T-cell (primary cell): ENCODE data around the gene LYVE1. TPM values are rescaled to one million over a fixed set of nuclear protein-coding genes. Genes with fewer than 3 reads are reported as not detected.
A peak's percentile ranks its signal among the peaks of the same experiment; 100 is the strongest.

Experiments
- ATAC-seq, 4 experiments: fragments of 200-7000 bp in 3 of 4; fragments of 150-1000 bp in 1 of 4; cut with Tn5 transposase; replicated peaks in 1 of 4; 1 replicate in 3 of 4; 2 replicates in 1 of 4; pipeline ENCODE4 v1.10.0; 2021; ENCODE audit warnings: moderate library complexity in 3 of 4, mild to moderate bottlenecking in 2 of 4, moderate number of reproducible peaks in 1 of 4
- CTCF ChIA-PET, 2 donors: fragments of 300-600 bp; sonication (Branson Sonifier 250); formaldehyde crosslinking; loops; one replicate each; lab custom pipeline; 2022; ENCODE audit warnings: antibody characterized with exemption in 2 of 2; lab: Charles Lee
- POLR2A ChIA-PET, 2 donors: fragments of 300-600 bp; sonication (Branson Sonifier 250); formaldehyde crosslinking; loops; one replicate each; lab custom pipeline; 2022; ENCODE audit warnings: antibody characterized with exemption in 2 of 2; lab: Charles Lee
- DNase-seq, 35 experiments: peaks; one replicate each; pipeline versions ENCODE4 v3.0.0 to v3.0.0-alpha.2; 2013 to 2023
- H3K27ac ChIP-seq: one replicate; pipeline ENCODE4 v1.5.1; 2013; ENCODE audit warnings: low read length
- H3K27me3 ChIP-seq, 2 experiments: replicated peaks in 1 of 2; 1 replicate in 1 of 2; 2 replicates in 1 of 2; pipeline versions ENCODE4 v1.6.1 to v1.7.0; 2013; ENCODE audit warnings: low read length in 1 of 2, mixed read lengths in 1 of 2; ENCODE audit not compliant: control insufficient read depth in 2 of 2, insufficient read depth in 2 of 2; ENCODE audit errors: extremely low read depth in 1 of 2
- H3K36me3 ChIP-seq, 2 donors: 1 replicate in 1 of 2; 2 replicates in 1 of 2; pipeline versions ENCODE4 v1.6.1 to v1.7.0; 2013; ENCODE audit warnings: low read length in 1 of 2; ENCODE audit not compliant: control insufficient read depth in 2 of 2, insufficient read depth in 1 of 2; ENCODE audit errors: extremely low read depth in 1 of 2
- H3K4me1 ChIP-seq, 2 experiments: 1 replicate in 1 of 2; 2 replicates in 1 of 2; pipeline versions ENCODE4 v1.6.1 to v1.7.0; 2013; ENCODE audit warnings: low read length in 2 of 2, mixed read lengths in 1 of 2; ENCODE audit not compliant: insufficient read depth in 2 of 2, control insufficient read depth in 1 of 2; ENCODE audit errors: extremely low read depth in 1 of 2
- H3K4me3 ChIP-seq, 2 donors: 1 replicate in 1 of 2; 2 replicates in 1 of 2; pipeline versions ENCODE4 v1.5.1 to v1.7.0; 2013; ENCODE audit warnings: mild to moderate bottlenecking in 2 of 2, low read length in 1 of 2, moderate library complexity in 1 of 2; ENCODE audit not compliant: control insufficient read depth in 1 of 2; ENCODE audit errors: extremely low read depth in 1 of 2
- H3K9me3 ChIP-seq: 2 replicates; pipeline ENCODE4 v1.7.0; 2013
- H3K27ac Mint-ChIP-seq, 2 donors: one replicate each; pipeline ENCODE4 v1.8.0; 2020 to 2021; ENCODE audit warnings: mild to moderate bottlenecking in 2 of 2, mixed read lengths in 2 of 2
- H3K27me3 Mint-ChIP-seq, 2 donors: one replicate each; pipeline ENCODE4 v1.8.0; 2021 to 2022; ENCODE audit warnings: mixed read lengths in 2 of 2
- H3K36me3 Mint-ChIP-seq: one replicate; pipeline ENCODE4 v1.8.0; 2021; ENCODE audit warnings: mixed read lengths
- H3K4me1 Mint-ChIP-seq, 3 donors: one replicate each; pipeline ENCODE4 v1.8.0; 2020 to 2022; ENCODE audit warnings: mixed read lengths in 3 of 3, mild to moderate bottlenecking in 1 of 3
- H3K4me3 Mint-ChIP-seq, 3 donors: one replicate each; pipeline ENCODE4 v1.8.0; 2020 to 2022; ENCODE audit warnings: mild to moderate bottlenecking in 3 of 3, mixed read lengths in 3 of 3, moderate library complexity in 3 of 3
- H3K9me3 Mint-ChIP-seq, 3 donors: one replicate each; pipeline ENCODE4 v1.8.0; 2020 to 2022; ENCODE audit warnings: mixed read lengths in 3 of 3
- WGBS: methylation state at CpG from one replicate; pipeline ENCODE4 v1.1.5; 2013; ENCODE audit warnings: missing lambda C conversion rate; ENCODE audit not compliant: insufficient coverage; 5-methylcytosine and 5-hydroxymethylcytosine counted together
- total RNA-seq, 35 experiments: library from RNA in 6 of 35; stranded (reverse) in 6 of 35; fragments of 120-200 nt in 1 of 35; gene quantifications; one replicate each; pipeline versions ENCODE4 v1.2.1 to v1.2.4 and lab custom pipeline; 2013 to 2026

LYVE1 gene
- total RNA-seq, 5 donors from 2014 or later (not counting 1 experiment from before 2014, with no cell fraction given) = 0.33 to 0.61 (median 0.38) TPM; not detected in 2

DNA sequence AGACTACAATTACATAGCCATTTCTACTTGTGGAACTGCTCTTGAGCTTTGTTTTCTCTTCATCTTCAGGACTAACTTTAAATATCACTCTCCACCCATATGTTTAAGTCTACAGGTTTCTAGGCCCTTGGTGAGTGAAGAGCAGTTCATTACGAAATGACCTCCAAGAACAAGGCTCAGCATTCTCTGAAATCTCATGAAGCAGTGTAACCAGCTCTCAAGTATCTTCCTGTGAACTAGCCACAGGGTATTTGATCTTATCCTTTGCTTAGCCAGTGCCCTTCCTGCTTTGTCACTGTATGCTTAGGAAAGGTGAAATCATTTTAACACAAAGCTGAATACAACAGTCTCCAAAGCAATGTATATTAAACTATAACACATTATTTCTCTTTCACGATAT, 20.4 kb upstream of the LYVE1 start:
- no peak overlapping the region for H3K27ac Mint-ChIP-seq
- no peaks in the 10 kb centered on the region for H3K9me3 Mint-ChIP-seq
- CTCF ChIA-PET = no interaction called here
- no peak overlapping the region for H3K4me3 Mint-ChIP-seq
- DNase-seq (no peak), ATAC-seq (no peak)
- Histone ChIP-seq H3K4me3 (no peak overlapping the region), H3K36me3 (no peaks in the 10 kb centered on the region), H3K9me3 (no peaks in the 10 kb centered on the region), H3K27ac (no peak overlapping the region), H3K27me3 (peaks cover 0 to under 1% of the 10 kb centered on the region in 2 experiments), H3K4me1 (no peaks in the 10 kb centered on the region)
- WGBS = no CpG with 5 or more reads among the region's 2 CpGs
- H3K36me3 Mint-ChIP-seq = no peaks in the 10 kb centered on the region
- peaks cover 7 to 9% of the 10 kb centered on the region in 2 donors for H3K27me3 Mint-ChIP-seq
- POLR2A ChIA-PET = interaction anchor here in 1 of 2 donors (0.6 kb wide), 2 partner anchors 326 to 1628 kb away, joined by 3 read pairs; no protein-coding TSS in a partner anchor
- H3K4me1 Mint-ChIP-seq = no peaks in the 10 kb centered on the region

DNA sequence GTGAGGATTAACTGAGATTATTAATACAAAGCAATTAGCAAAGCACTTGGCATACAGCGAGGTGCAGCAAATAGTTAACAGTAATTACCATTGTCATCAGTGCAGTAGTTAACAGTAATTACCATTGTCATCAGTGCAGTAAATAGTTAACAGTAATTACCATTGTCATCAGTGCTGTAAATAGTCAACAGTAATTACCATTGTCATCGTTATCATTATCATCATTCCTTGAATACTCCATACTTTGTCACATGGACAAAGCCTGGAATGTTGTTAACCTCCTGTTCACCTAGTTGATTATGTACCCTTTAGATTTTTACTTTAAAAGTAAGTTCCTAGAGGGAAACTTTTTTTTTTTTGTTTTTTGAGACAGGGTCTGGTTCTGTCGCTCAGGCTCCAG, 19.5 kb upstream of the LYVE1 start:
- Mint-ChIP-seq H3K36me3 (no peaks in the 10 kb centered on the region), H3K27ac (no peak overlapping the region), H3K27me3 (peaks cover 9 to 12% of the 10 kb centered on the region in 2 donors), H3K4me3 (no peak overlapping the region), H3K9me3 (no peaks in the 10 kb centered on the region), H3K4me1 (no peaks in the 10 kb centered on the region)
- Histone ChIP-seq H3K4me1 (no peaks in the 10 kb centered on the region), H3K4me3 (no peak overlapping the region), H3K27ac (no peak overlapping the region), H3K36me3 (no peaks in the 10 kb centered on the region), H3K9me3 (no peaks in the 10 kb centered on the region), H3K27me3 (no peaks in the 10 kb centered on the region)
- ATAC-seq = no peak
- ChIA-PET POLR2A (no interaction called here), CTCF (no interaction called here)
- DNase-seq = no peak
- no CpG with 5 or more reads among the region's 3 CpGs for WGBS

- Mint-ChIP-seq H3K27me3 (peaks cover 11 to 14% of the 10 kb centered on the region in 2 donors), H3K36me3 (no peaks in the 10 kb centered on the region), H3K9me3 (no peaks in the 10 kb centered on the region), H3K4me3 (no peak overlapping the region), H3K4me1 (no peaks in the 10 kb centered on the region), H3K27ac (no peak overlapping the region)
- DNase-seq = no peak
- H3K4me1 ChIP-seq = no peaks in the 10 kb centered on the region
- no peaks in the 10 kb centered on the region for H3K9me3 ChIP-seq
- no peaks in the 10 kb centered on the region for H3K36me3 ChIP-seq
- no peak overlapping the region for H3K27ac ChIP-seq
- POLR2A ChIA-PET = no interaction called here
- CTCF ChIA-PET = no interaction called here
- H3K4me3 ChIP-seq = no peak overlapping the region
- no peak for ATAC-seq
- no CpG with 5 or more reads among the region's 7 CpGs for WGBS
- no peaks in the 10 kb centered on the region for H3K27me3 ChIP-seq
Measured at GRCh38 chr11:10587388-10587787, 18.9 kb upstream of the LYVE1 start.

DNA sequence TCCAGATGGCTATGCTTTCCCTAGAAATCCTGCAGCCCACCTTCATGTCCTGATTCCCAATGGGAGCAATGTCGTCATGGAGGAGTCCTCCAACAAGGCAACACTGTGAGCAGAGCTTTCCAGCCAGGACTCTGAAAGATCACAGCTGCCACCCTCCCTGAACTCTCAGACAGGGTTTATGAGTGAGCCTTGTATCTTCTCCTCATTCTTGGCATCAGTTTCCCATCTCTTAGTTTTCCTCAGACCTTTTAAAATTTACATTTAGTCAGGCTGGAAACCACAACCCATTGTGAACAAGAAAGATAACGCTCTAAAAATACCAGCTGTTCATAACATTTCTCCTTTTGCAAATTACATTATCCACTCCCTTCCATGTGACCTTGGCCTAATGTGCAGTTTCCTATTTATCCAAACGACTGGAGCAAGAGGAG, 15.6 kb upstream of the LYVE1 start:
- no peaks in the 10 kb centered on the region for H3K36me3 ChIP-seq
- Mint-ChIP-seq H3K27me3 (peaks cover 11 to 18% of the 10 kb centered on the region in 2 donors), H3K36me3 (no peaks in the 10 kb centered on the region), H3K9me3 (no peaks in the 10 kb centered on the region), H3K27ac (no peak overlapping the region), H3K4me1 (no peaks in the 10 kb centered on the region), H3K4me3 (no peak overlapping the region)
- no peak for DNase-seq
- peaks cover 0 to 9% of the 10 kb centered on the region in 2 experiments for H3K27me3 ChIP-seq
- H3K27ac ChIP-seq = no peak overlapping the region
- H3K4me3 ChIP-seq = no peak overlapping the region
- H3K9me3 ChIP-seq = no peaks in the 10 kb centered on the region
- ATAC-seq = no peak
- H3K4me1 ChIP-seq = no peaks in the 10 kb centered on the region
- POLR2A ChIA-PET = interaction anchor here in 1 of 2 donors (0.6 kb wide), 1 partner anchor 27 kb away, joined by 3 read pairs; no protein-coding TSS in a partner anchor
- WGBS = no CpG with 5 or more reads among the region's 3 CpGs
- CTCF ChIA-PET = interaction anchor here (0.5 to 0.8 kb wide), 3 partner anchors 11 to 156 kb away, joined by 3 to 6 read pairs (median 3); no protein-coding TSS in a partner anchor

DNA sequence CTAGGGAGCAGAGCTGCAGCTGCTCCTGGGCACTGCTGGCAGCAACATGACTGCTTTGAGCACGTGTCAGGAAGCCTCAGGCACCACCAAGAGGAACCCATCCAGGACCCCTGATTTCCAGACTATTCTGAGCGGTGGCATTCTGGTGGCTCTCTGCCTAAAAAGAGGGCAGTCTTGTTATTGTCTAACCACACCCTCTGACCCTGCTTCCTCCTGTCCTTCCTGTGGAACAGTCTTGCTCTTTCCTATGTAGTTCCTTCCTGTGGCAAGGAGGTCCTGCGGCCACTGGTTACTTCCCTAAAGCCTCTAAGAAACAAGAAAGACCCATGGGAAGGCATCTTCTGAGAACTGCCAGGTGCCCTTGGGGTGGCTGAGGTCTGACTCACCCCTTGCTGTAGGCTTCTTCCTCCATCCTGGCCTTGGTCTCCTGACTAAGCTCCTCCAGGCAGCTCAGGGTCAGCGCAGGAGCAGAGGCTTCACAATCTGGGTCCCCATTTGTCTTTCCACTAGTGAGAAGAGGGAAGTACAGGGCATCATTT, 13.1 kb upstream of the LYVE1 start:
- ATAC-seq = no peak
- ChIA-PET CTCF (no interaction called here), POLR2A (interaction anchor here in 1 of 2 donors (0.6 kb wide), 1 partner anchor 139 kb away, joined by 4 read pairs; no protein-coding TSS in a partner anchor)
- Histone ChIP-seq H3K4me3 (no peak overlapping the region), H3K27me3 (peaks cover 0 to 9% of the 10 kb centered on the region in 2 experiments), H3K27ac (no peak overlapping the region), H3K9me3 (no peaks in the 10 kb centered on the region), H3K4me1 (no peaks in the 10 kb centered on the region), H3K36me3 (no peaks in the 10 kb centered on the region)
- DNase-seq = peak in 9 of 35 experiments; percentile 1 to 36 (median 4)
- Mint-ChIP-seq H3K4me3 (no peak overlapping the region), H3K4me1 (no peaks in the 10 kb centered on the region), H3K9me3 (no peaks in the 10 kb centered on the region), H3K36me3 (no peaks in the 10 kb centered on the region), H3K27me3 (peaks cover 10 to 11% of the 10 kb centered on the region in 2 donors), H3K27ac (no peak overlapping the region)
- WGBS = 37% methylated on average over 3 of the region's 4 CpGs

DNA sequence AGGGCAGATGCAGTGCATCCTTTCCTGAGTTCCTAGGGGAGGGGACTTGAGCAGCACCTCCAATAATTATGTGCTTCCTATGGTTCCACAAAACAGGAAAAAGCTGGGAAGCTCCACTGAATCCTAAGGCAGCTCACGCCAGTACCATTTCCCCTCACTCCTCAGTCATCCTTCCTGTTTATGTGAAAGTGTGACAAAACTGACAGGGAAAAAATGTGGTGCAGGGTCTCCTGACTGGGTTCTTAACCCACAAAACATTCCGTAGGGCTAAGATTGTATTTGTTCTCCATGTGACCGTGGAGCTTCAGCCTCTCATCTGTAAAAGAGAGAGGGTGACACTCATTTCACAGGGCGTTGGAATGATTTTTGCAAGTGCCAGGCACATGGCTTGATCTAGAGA, 12.2 kb upstream of the LYVE1 start:
- DNase-seq = no peak
- Histone ChIP-seq H3K27me3 (peaks cover 0 to 9% of the 10 kb centered on the region in 2 experiments), H3K27ac (no peak overlapping the region), H3K9me3 (no peaks in the 10 kb centered on the region), H3K4me1 (no peaks in the 10 kb centered on the region), H3K36me3 (no peaks in the 10 kb centered on the region), H3K4me3 (no peak overlapping the region)
- Mint-ChIP-seq H3K27ac (no peak overlapping the region), H3K27me3 (peaks cover 10 to 11% of the 10 kb centered on the region in 2 donors), H3K36me3 (no peaks in the 10 kb centered on the region), H3K4me1 (no peaks in the 10 kb centered on the region), H3K9me3 (no peaks in the 10 kb centered on the region), H3K4me3 (no peak overlapping the region)
- ChIA-PET POLR2A (no interaction called here), CTCF (no interaction called here)
- 84% methylated on average over 3 of the region's 4 CpGs for WGBS
- ATAC-seq = no peak
